MV-4-11 (cell line): Measurements from ENCODE around the gene TRAF3IP1.
"Not testable (repeated sequence)": the region's sequence is repeated elsewhere in the genome, so short reads cannot be mapped to it uniquely, and the experiment has no call there.

Experiments
- DNase-seq: peaks from one replicate; lab custom pipeline; 2025; lab: John Stamatoyannopoulos, UW

TRAF3IP1 gene

GRCh38 chr2:238308177-238308576, 12.1 kb upstream of the TRAF3IP1 start:
- DNase-seq: no peak

GRCh38 chr2:238310721-238311120, 9.6 kb upstream of the TRAF3IP1 start:
- DNase-seq: not testable (repeated sequence)

GRCh38 chr2:238313289-238313990, 6.9 kb upstream of the TRAF3IP1 start:
- no peak for DNase-seq

- DNase-seq: no peak
These were observed 6.3 kb upstream of the TRAF3IP1 start for GRCh38 chr2:238313991-238314350.

GRCh38 chr2:238314576-238314975, 5.7 kb upstream of the TRAF3IP1 start:
- no peak for DNase-seq

- DNase-seq: no peak
These were observed 5.2 kb upstream of the TRAF3IP1 start for GRCh38 chr2:238315031-238315595.

GRCh38 chr2:238320648-238321281, 447 bp downstream of the TRAF3IP1 start:
- no peak for DNase-seq

- no peak for DNase-seq
These were observed 1.1 kb downstream of the TRAF3IP1 start for GRCh38 chr2:238321467-238321866.

- DNase-seq: no peak
These were observed 1.7 kb downstream of the TRAF3IP1 start for GRCh38 chr2:238322001-238322411.

GRCh38 chr2:238324248-238324647, 3.9 kb downstream of the TRAF3IP1 start:
- not testable (repeated sequence) for DNase-seq

GRCh38 chr2:238325694-238326093, 5.4 kb downstream of the TRAF3IP1 start:
- DNase-seq: no peak

- no peak for DNase-seq
These were observed 6.6 kb downstream of the TRAF3IP1 start for GRCh38 chr2:238326801-238327365.

GRCh38 chr2:238327751-238328150, 7.4 kb downstream of the TRAF3IP1 start:
- no peak for DNase-seq

- no peak for DNase-seq
These were observed 10.1 kb downstream of the TRAF3IP1 start for GRCh38 chr2:238330391-238330790.

- DNase-seq: no peak
These were observed 11.6 kb downstream of the TRAF3IP1 start for GRCh38 chr2:238331916-238332315.

- DNase-seq: no peak
These were observed 14.6 kb downstream of the TRAF3IP1 start for GRCh38 chr2:238334885-238335284.

- DNase-seq: not testable (repeated sequence)
These were observed 15.3 kb downstream of the TRAF3IP1 start for GRCh38 chr2:238335591-238335990.

GRCh38 chr2:238336151-238336550, 15.8 kb downstream of the TRAF3IP1 start:
- no peak for DNase-seq

- DNase-seq: no peak
These were observed 16.6 kb downstream of the TRAF3IP1 start for GRCh38 chr2:238336793-238337444.

- DNase-seq: no peak
These were observed 17.5 kb downstream of the TRAF3IP1 start for GRCh38 chr2:238337846-238338245.

- DNase-seq: no peak
These were observed 18.5 kb downstream of the TRAF3IP1 start for GRCh38 chr2:238338710-238339394.

- DNase-seq: no peak
These were observed 19.1 kb downstream of the TRAF3IP1 start for GRCh38 chr2:238339395-238339780.
